A673 (cell line): Measurements from ENCODE around the gene CDH24.

Experiments used
- CTCF ChIP-seq: fragments of 300-800, 200-600 bp; sonication (generic); conservative IDR thresholded peaks from 2 replicates; pipeline ENCODE4 v1.5.1; 2017; ENCODE audit warnings: low read depth, mild to moderate bottlenecking, antibody characterized with exemption, low read length, moderate library complexity, mixed read lengths
- EZH2 ChIP-seq: fragments of 200-600 bp; sonication (generic); IDR thresholded peaks from 2 replicates; pipeline ENCODE4 v1.6.1; 2017; ENCODE audit warnings: borderline replicate concordance, low read depth, mild to moderate bottlenecking, mixed read lengths, antibody characterized with exemption, low read length; ENCODE audit not compliant: poor library complexity, severe bottlenecking

DNA sequence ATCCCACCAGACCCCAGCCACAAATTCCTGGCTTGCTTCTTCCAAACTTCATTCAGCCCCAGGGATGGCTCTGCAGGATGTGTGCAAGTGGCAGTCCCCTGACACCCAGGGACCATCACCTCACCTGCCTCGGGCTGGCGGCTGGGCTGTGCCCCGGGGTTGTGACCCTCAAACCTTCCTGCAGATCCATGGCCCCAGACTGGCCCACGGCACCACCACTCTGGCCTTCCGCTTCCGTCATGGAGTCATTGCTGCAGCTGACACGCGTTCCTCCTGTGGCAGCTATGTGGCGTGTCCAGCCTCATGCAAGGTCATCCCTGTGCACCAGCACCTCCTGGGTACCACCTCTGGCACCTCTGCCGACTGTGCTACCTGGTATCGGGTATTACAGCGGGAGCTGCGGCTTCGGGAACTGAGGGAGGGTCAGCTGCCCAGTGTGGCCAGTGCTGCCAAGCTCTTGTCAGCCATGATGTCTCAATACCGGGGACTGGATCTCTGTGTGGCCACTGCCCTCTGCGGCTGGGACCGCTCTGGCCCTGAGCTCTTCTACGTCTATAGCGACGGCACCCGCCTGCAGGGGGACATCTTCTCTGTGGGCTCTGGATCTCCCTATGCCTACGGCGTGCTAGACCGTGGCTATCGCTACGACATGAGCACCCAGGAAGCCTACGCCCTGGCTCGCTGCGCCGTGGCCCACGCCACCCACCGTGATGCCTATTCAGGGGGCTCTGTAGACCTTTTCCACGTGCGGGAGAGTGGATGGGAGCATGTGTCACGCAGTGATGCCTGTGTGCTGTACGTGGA lies 15.0 kb downstream of the CDH24 start, which contains the start of gene PSMB11:
- no peak for TF ChIP-seq CTCF
- no peak for TF ChIP-seq EZH2
